Left ventricle myocardium superior (tissue), 1 donor: ENCODE data around the gene PPP1R3E. TPM values are rescaled to one million over a fixed set of nuclear protein-coding genes. Genes with fewer than 3 reads are reported as not detected.
"Not testable (repeated sequence)": the region's sequence is repeated elsewhere in the genome, so short reads cannot be mapped to it uniquely, and the experiment has no call there.

Experiments used
- ATAC-seq: fragments of 200-7000 bp; cut with Tn5 transposase; one replicate; pipeline ENCODE4 v1.9.1; 2020; ENCODE audit warnings: mild to moderate bottlenecking, moderate library complexity
- DNase-seq: peaks from one replicate; pipeline ENCODE4 v3.0.0-alpha.2; 2020
- intact Hi-C: fragments of 100-400 bp; cut with micrococcal nuclease; formaldehyde crosslinking; loops from one replicate; pipeline ENCODE4 v1.11.0; 2022
- total RNA-seq: library from RNA; stranded (reverse); fragmentation: NEBNext Ultra II Directional; extraction: Animal tissue kit (Norgen Biotek cat#: 25700); gene quantifications from one replicate; pipeline ENCODE4 v1.2.1, GENCODE V29; 2021
- donor health status: DM: no; HTN: yes; CAD: no; lungs with severe emphysema.

PPP1R3E gene
- total RNA-seq, 1 donor from 2014 or later, result 11.6 TPM

GRCh38 chr14:23300687-23301223 lies 1.9 kb downstream of the PPP1R3E start:
- DNase-seq, result peak; percentile 82
- intact Hi-C loops, result no loop called here
- ATAC-seq, result peak; percentile 54

GRCh38 chr14:23299986-23300686 lies 2.5 kb downstream of the PPP1R3E start:
- intact Hi-C loops, result no loop called here
- ATAC-seq (no peak), DNase-seq (no peak)

- intact Hi-C loops, result no loop called here
- ATAC-seq (no peak), DNase-seq (no peak)
These were observed 3.3 kb downstream of the PPP1R3E start for GRCh38 chr14:23299211-23299957.

- intact Hi-C loops, result no loop called here
- ATAC-seq, result no peak
- DNase-seq, result no peak
These were observed 4.9 kb downstream of the PPP1R3E start for GRCh38 chr14:23297611-23298277.

- intact Hi-C loops, result no loop called here
- ATAC-seq (no peak), DNase-seq (no peak)
These were observed 5.6 kb downstream of the PPP1R3E start for GRCh38 chr14:23297096-23297495.

GRCh38 chr14:23296012-23296777 lies 6.5 kb downstream of the PPP1R3E start:
- DNase-seq (no peak), ATAC-seq (no peak)
- intact Hi-C loops, result no loop called here

GRCh38 chr14:23294734-23295561 lies 7.7 kb downstream of the PPP1R3E start:
- peak; percentile 53 for ATAC-seq

GRCh38 chr14:23286902-23287479 lies 15.7 kb downstream of the PPP1R3E start:
- no peak for DNase-seq
- no peak for ATAC-seq
- intact Hi-C loops, result no loop called here

More at GRCh38 chr14:23294734-23295561, 7.7 kb downstream of the PPP1R3E start:
- DNase-seq, result peak; percentile 51
- intact Hi-C loops, result no loop called here

- ATAC-seq (peak; percentile 98), DNase-seq (peak; percentile 99)
- intact Hi-C loops, result no loop called here
These were observed 16.4 kb downstream of the PPP1R3E start, which contains the start of gene HOMEZ for GRCh38 chr14:23286020-23286901. Gene HOMEZ (minus strand): TSS chr14:23286132. CDS start chr14:23285952, 180 bp downstream.

GRCh38 chr14:23285530-23286019 lies 17.1 kb downstream of the PPP1R3E start:
- ATAC-seq (peak; percentile 41), DNase-seq (no peak)
- intact Hi-C loops, result no loop called here

GRCh38 chr14:23284654-23285529 lies 17.8 kb downstream of the PPP1R3E start:
- intact Hi-C loops, result no loop called here
- DNase-seq (no peak), ATAC-seq (peak; percentile 11)

GRCh38 chr14:23281247-23281646 lies 21.4 kb downstream of the PPP1R3E start:
- no peak for DNase-seq
- no peak for ATAC-seq
- intact Hi-C loops, result no loop called here

GRCh38 chr14:23277928-23278327 lies 24.7 kb downstream of the PPP1R3E start:
- DNase-seq, ATAC-seq, intact Hi-C loops: not testable (repeated sequence)

GRCh38 chr14:23277189-23277588 lies 25.5 kb downstream of the PPP1R3E start:
- ATAC-seq (no peak), DNase-seq (no peak)
- intact Hi-C loops, result no loop called here

GRCh38 chr14:23275412-23275811 lies 27.2 kb downstream of the PPP1R3E start:
- DNase-seq (no peak), ATAC-seq (no peak)
- intact Hi-C loops, result no loop called here

- ATAC-seq (no peak), DNase-seq (no peak)
- intact Hi-C loops, result no loop called here
These were observed 33.5 kb downstream of the PPP1R3E start for GRCh38 chr14:23269193-23269592.
